IMR-90 (cell line): ENCODE results near the gene MTFR1L. TPM values are rescaled to one million over a fixed set of nuclear protein-coding genes. Genes with fewer than 3 reads are reported as not detected.

Experiments used
- ATAC-seq: fragments of 200-7000 bp; cut with Tn5 transposase; 2 replicates; pipeline ENCODE4 v1.9.1; 2020; ENCODE audit warnings: low read depth, mild to moderate bottlenecking, moderate library complexity
- BruUV-seq: library from RNA; stranded (reverse); fragments of 400-500 nt; replicated peaks from 2 replicates; lab custom pipeline; 2021; lab: Mats Ljungman, UMichigan
- CTCF ChIA-PET: fragments of 300-600 bp; formaldehyde crosslinking; extraction: SDS; loops from one replicate; lab custom pipeline; 2021; ENCODE audit warnings: antibody characterized with exemption; lab: Yijun Ruan, JAX
- POLR2A ChIA-PET: fragments of 300-600 bp; sonication (Branson Sonifier 250); formaldehyde crosslinking; loops from one replicate; lab custom pipeline; 2022; ENCODE audit warnings: antibody characterized with exemption; ENCODE audit not compliant: unreplicated experiment; lab: Charles Lee
- DNase-seq: peaks from one replicate; pipeline ENCODE4 v3.0.0; 2013
- H2AFZ ChIP-seq: replicated peaks from 2 replicates; pipeline ENCODE3; 2013; ENCODE audit warnings: low read length, mild to moderate bottlenecking; ENCODE audit not compliant: poor library complexity
- H2AK5ac ChIP-seq: 2 replicates; pipeline ENCODE4 v1.6.1; 2013; ENCODE audit warnings: low read depth, low read length, inconsistent platforms
- H2AK9ac ChIP-seq: replicated peaks from 2 replicates; pipeline ENCODE3; 2013; ENCODE audit warnings: mild to moderate bottlenecking, low read depth, low read length, moderate library complexity; ENCODE audit not compliant: poor library complexity
- H2BK120ac ChIP-seq: 2 replicates; pipeline ENCODE4 v1.6.1; 2013; ENCODE audit warnings: low read depth, low read length, inconsistent platforms
- H2BK15ac ChIP-seq: 3 replicates; pipeline ENCODE4 v1.6.1; 2013; ENCODE audit warnings: low read depth, low read length, inconsistent platforms
- H2BK20ac ChIP-seq: 2 replicates; pipeline ENCODE4 v1.6.1; 2013; ENCODE audit warnings: low read depth, mild to moderate bottlenecking, inconsistent platforms, low read length, moderate library complexity
- H2BK5ac ChIP-seq: 2 replicates; pipeline ENCODE4 v1.6.1; 2013; ENCODE audit warnings: mild to moderate bottlenecking, low read depth, low read length, inconsistent platforms; ENCODE audit not compliant: poor library complexity, severe bottlenecking
- H3K14ac ChIP-seq: replicated peaks from 2 replicates; pipeline ENCODE4 v1.6.1; 2013; ENCODE audit warnings: low read depth, low read length, inconsistent platforms
- H3K18ac ChIP-seq: 2 replicates; pipeline ENCODE4 v1.6.1; 2013; ENCODE audit warnings: low read depth, low read length, control low read depth
- H3K23ac ChIP-seq: 2 replicates; pipeline ENCODE4 v1.6.1; 2013; ENCODE audit warnings: low read depth, low read length, inconsistent platforms
- H3K27ac ChIP-seq: 2 replicates; pipeline ENCODE4 v1.5.1; 2013; ENCODE audit warnings: mild to moderate bottlenecking, control low read depth, low read length; ENCODE audit not compliant: insufficient read depth
- H3K27me3 ChIP-seq: 2 replicates; pipeline ENCODE4 v1.6.1; 2013; ENCODE audit warnings: low read length; ENCODE audit not compliant: control insufficient read depth, insufficient read depth
- H3K36me3 ChIP-seq: 2 replicates; pipeline ENCODE4 v1.6.1; 2013; ENCODE audit warnings: low read length, mixed read lengths; ENCODE audit not compliant: control insufficient read depth, insufficient read depth
- H3K4ac ChIP-seq: 2 replicates; pipeline ENCODE4 v1.6.1; 2013; ENCODE audit warnings: low read depth, low read length, inconsistent platforms
- H3K4me1 ChIP-seq: 2 replicates; pipeline ENCODE4 v1.6.1; 2013; ENCODE audit warnings: low read length, mixed read lengths; ENCODE audit not compliant: control insufficient read depth, insufficient read depth
- H3K4me2 ChIP-seq: 2 replicates; pipeline ENCODE4 v1.6.1; 2013; ENCODE audit warnings: low read depth, mild to moderate bottlenecking, control low read depth, low read length, moderate library complexity
- H3K4me3 ChIP-seq: 2 replicates; pipeline ENCODE4 v1.5.1; 2013; ENCODE audit warnings: low read depth, mild to moderate bottlenecking, control low read depth, low read length, moderate library complexity; ENCODE audit not compliant: insufficient read depth
- H3K56ac ChIP-seq: 2 replicates; pipeline ENCODE4 v1.6.1; 2013; ENCODE audit warnings: low read length, inconsistent platforms; ENCODE audit not compliant: insufficient read depth; ENCODE audit errors: extremely low read depth
- H3K79me1 ChIP-seq, 2 experiments: 2 replicates each; pipeline ENCODE4 v1.6.1; 2013; ENCODE audit warnings: low read length in 2 of 2, inconsistent platforms in 1 of 2, low read depth in 1 of 2
- H3K9ac ChIP-seq: 2 replicates; pipeline ENCODE4 v1.6.1; 2013; ENCODE audit warnings: low read depth, low read length, control low read depth
- H3K9me1 ChIP-seq: 2 replicates; pipeline ENCODE4 v1.6.1; 2013; ENCODE audit warnings: low read length, inconsistent platforms; ENCODE audit not compliant: insufficient read depth
- H3K9me3 ChIP-seq: 2 replicates; pipeline ENCODE4 v1.6.1; 2013; ENCODE audit warnings: low read length; ENCODE audit not compliant: control insufficient read depth, insufficient read depth
- H4K20me1 ChIP-seq: 2 replicates; pipeline ENCODE4 v1.6.1; 2013; ENCODE audit warnings: low read length, inconsistent platforms; ENCODE audit not compliant: insufficient read depth
- H4K5ac ChIP-seq: 2 replicates; pipeline ENCODE4 v1.6.1; 2013; ENCODE audit warnings: mild to moderate bottlenecking, low read depth, low read length, control low read depth
- H4K8ac ChIP-seq, 2 experiments: 2 replicates each; pipeline ENCODE4 v1.6.1; 2013; ENCODE audit warnings: low read depth in 2 of 2, low read length in 2 of 2, control low read depth in 1 of 2, inconsistent platforms in 1 of 2
- H4K91ac ChIP-seq: 2 replicates; pipeline ENCODE4 v1.6.1; 2013; ENCODE audit warnings: low read depth, low read length, inconsistent platforms; ENCODE audit not compliant: insufficient read depth
- BHLHE40 ChIP-seq: fragments of 150-350 bp; IDR thresholded peaks from 2 replicates; pipeline ENCODE4 v1.6.1; 2016; ENCODE audit warnings: mild to moderate bottlenecking, low read depth, low read length
- CEBPB ChIP-seq: IDR thresholded peaks from 2 replicates; pipeline ENCODE4 v1.6.1; 2012; ENCODE audit warnings: low read depth, low read length, improper control_type of control experiment
- CHD1 ChIP-seq: IDR thresholded peaks from 2 replicates; pipeline ENCODE4 v1.6.1; 2012; ENCODE audit warnings: low read depth, low read length, improper control_type of control experiment
- CTCF ChIP-seq: conservative IDR thresholded peaks from 2 replicates; pipeline ENCODE4 v1.5.1; 2012; ENCODE audit warnings: mild to moderate bottlenecking, low read depth, low read length, improper control_type of control experiment
- FOS ChIP-seq: fragments of 150-350 bp; IDR thresholded peaks from 2 replicates; pipeline ENCODE4 v1.6.1; 2016; ENCODE audit warnings: low read depth, low read length
- MAFK ChIP-seq: IDR thresholded peaks from 2 replicates; pipeline ENCODE4 v1.6.1; 2012; ENCODE audit warnings: low read depth, low read length, improper control_type of control experiment
- MAZ ChIP-seq: IDR thresholded peaks from 2 replicates; pipeline ENCODE4 v1.6.1; 2012; ENCODE audit warnings: low read depth, mild to moderate bottlenecking, low read length, improper control_type of control experiment, moderate library complexity, borderline replicate concordance
- MXI1 ChIP-seq: IDR thresholded peaks from 2 replicates; pipeline ENCODE4 v1.6.1; 2012; ENCODE audit warnings: low read depth, mild to moderate bottlenecking, low read length, moderate library complexity, borderline replicate concordance
- NFE2L2 ChIP-seq: fragments of 150-350 bp; IDR thresholded peaks from 2 replicates; pipeline ENCODE4 v1.6.1; 2016; ENCODE audit warnings: low read depth, mild to moderate bottlenecking, low read length
- POLR2A ChIP-seq: IDR thresholded peaks from 2 replicates; pipeline ENCODE4 v1.6.1; 2012; ENCODE audit warnings: mild to moderate bottlenecking, low read depth, low read length
- RAD21 ChIP-seq: IDR thresholded peaks from 2 replicates; pipeline ENCODE4 v1.6.1; 2012; ENCODE audit warnings: low read length, improper control_type of control experiment
- RCOR1 ChIP-seq: IDR thresholded peaks from 2 replicates; pipeline ENCODE4 v1.6.1; 2012; ENCODE audit warnings: mild to moderate bottlenecking, low read length, improper control_type of control experiment; ENCODE audit not compliant: insufficient replicate concordance
- RFX5 ChIP-seq: IDR thresholded peaks from 2 replicates; pipeline ENCODE4 v1.8.0; 2012; ENCODE audit warnings: low read depth, mild to moderate bottlenecking, low read length, moderate library complexity
- SMC3 ChIP-seq: fragments of 150-350 bp; IDR thresholded peaks from 2 replicates; pipeline ENCODE4 v1.6.1; 2016; ENCODE audit warnings: low read depth, mild to moderate bottlenecking, antibody characterized with exemption, low read length, moderate library complexity
- USF2 ChIP-seq: fragments of 150-350 bp; IDR thresholded peaks from 2 replicates; pipeline ENCODE4 v1.6.1; 2017; ENCODE audit warnings: mild to moderate bottlenecking, antibody characterized with exemption, low read length, low read depth
- WGBS, 2 experiments: methylation state at CpG; one replicate each; pipeline versions ENCODE4 v1.1.5 to v1.1.7; 2013; ENCODE audit warnings: missing lambda C conversion rate in 2 of 2; ENCODE audit not compliant: insufficient read length in 1 of 2; ENCODE audit errors: extremely low coverage in 2 of 2; 5-methylcytosine and 5-hydroxymethylcytosine counted together
- dilution Hi-C: fragments of 300-500 bp; cut with HindIII; formaldehyde crosslinking; loops from one replicate; pipeline ENCODE4 v1.14.3; 2018; ENCODE audit warnings: low sequenced_read_pairs; ENCODE audit not compliant: unreplicated experiment
- in situ Hi-C: fragments of 300-500 bp; cut with MboI; formaldehyde crosslinking; loops from 3 replicates; pipeline ENCODE4 v1.14.3; 2019; ENCODE audit warnings: low sequenced_read_pairs, inconsistent platforms, mixed read lengths
- intact Hi-C: fragments of 100-400 bp; cut with micrococcal nuclease; formaldehyde crosslinking; loops from 2 replicates; pipeline ENCODE4 v1.10.0; 2022
- polyA plus RNA-seq, 3 experiments: library from polyadenylated mRNA; depleted of rRNA; stranded (reverse); fragments of >200 nt; gene quantifications; 2 replicates each; pipeline ENCODE4 v1.2.3, GENCODE V29; 2012; ENCODE audit warnings: low replicate concordance in 1 of 3
- total RNA-seq: library from RNA; depleted of rRNA; stranded (reverse); fragments of >200 nt; gene quantifications from 2 replicates; pipeline ENCODE4 v1.2.3, GENCODE V29; 2012
- TF ChIP-seq, protein P1 (sequence below): fragments of 150-350 bp; IDR thresholded peaks from 2 replicates; pipeline ENCODE4 v1.6.1; 2016; ENCODE audit warnings: low read depth, mild to moderate bottlenecking, low read length, moderate library complexity, borderline replicate concordance

MTFR1L gene
- total and polyA plus RNA-seq, 2 of the 4 experiments (the other 2 are of a cell fraction), result 69.1 to 69.7 TPM

DNA sequence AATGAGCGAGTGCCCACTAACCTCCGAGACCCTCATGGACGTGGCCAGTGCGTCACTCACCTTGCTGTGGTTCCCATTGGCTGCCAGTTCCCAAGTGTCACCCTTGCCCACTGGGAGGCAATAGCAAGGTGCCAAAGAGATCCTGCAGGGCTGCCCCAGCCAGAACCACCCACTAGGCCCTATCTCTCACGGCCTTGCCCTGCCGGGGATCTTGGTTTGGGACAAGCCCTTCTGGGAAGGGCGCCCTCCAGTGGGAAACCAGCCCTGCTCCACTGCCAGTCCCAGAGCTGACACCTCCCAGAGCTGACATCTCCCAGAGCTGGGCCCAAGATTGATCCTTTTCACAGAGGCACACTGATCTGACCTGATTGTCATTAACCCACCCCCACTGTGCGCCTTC, 21.8 kb upstream of the MTFR1L start:
- TF ChIP-seq USF2, result no peak
- TF ChIP-seq RCOR1, result no peak
- peak; percentile 59 for TF ChIP-seq SMC3
- TF ChIP-seq BHLHE40, result no peak
- TF ChIP-seq FOS, result no peak
- TF ChIP-seq MXI1, result no peak
- TF ChIP-seq POLR2A, result no peak
- TF ChIP-seq MAFK, result no peak
- TF ChIP-seq MAZ, result no peak
- peak; percentile 40 for TF ChIP-seq RAD21
- no peak for TF ChIP-seq CEBPB
- TF ChIP-seq, protein P1, sequence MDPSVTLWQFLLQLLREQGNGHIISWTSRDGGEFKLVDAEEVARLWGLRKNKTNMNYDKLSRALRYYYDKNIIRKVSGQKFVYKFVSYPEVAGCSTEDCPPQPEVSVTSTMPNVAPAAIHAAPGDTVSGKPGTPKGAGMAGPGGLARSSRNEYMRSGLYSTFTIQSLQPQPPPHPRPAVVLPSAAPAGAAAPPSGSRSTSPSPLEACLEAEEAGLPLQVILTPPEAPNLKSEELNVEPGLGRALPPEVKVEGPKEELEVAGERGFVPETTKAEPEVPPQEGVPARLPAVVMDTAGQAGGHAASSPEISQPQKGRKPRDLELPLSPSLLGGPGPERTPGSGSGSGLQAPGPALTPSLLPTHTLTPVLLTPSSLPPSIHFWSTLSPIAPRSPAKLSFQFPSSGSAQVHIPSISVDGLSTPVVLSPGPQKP, result no peak
- TF ChIP-seq CHD1, result no peak
- TF ChIP-seq CTCF, result peak; percentile 51
- no peak for TF ChIP-seq NFE2L2
- TF ChIP-seq RFX5, result no peak
- in situ Hi-C loops, result no loop called here
- dilution Hi-C loops, result no loop called here
- H3K9ac ChIP-seq, result no peak overlapping the region
- no peak overlapping the region for H3K4me2 ChIP-seq
- H3K79me1 ChIP-seq, result peaks cover 16 to 25% of the 10 kb centered on the region in 2 experiments; a peak in 3 of 4 replicates
- no peak overlapping the region for H2BK5ac ChIP-seq
- H2AFZ ChIP-seq, result peak overlapping the region; percentile 9
- peak overlapping the region; percentile 64; the same call in 1 of the 2 replicates for H2BK20ac ChIP-seq
- H3K9me3 ChIP-seq, result no peaks in the 10 kb centered on the region
- no peaks in the 10 kb centered on the region for H3K36me3 ChIP-seq
- H3K27ac ChIP-seq, result no peak overlapping the region
- H2AK9ac ChIP-seq, result no peak overlapping the region
- DNase-seq, result no peak
- no peak overlapping the region for H2BK120ac ChIP-seq
- H3K4me3 ChIP-seq, result no peak overlapping the region
- H3K27me3 ChIP-seq, result no peaks in the 10 kb centered on the region
- no peak overlapping the region for H3K18ac ChIP-seq
- ChIA-PET POLR2A (no interaction called here), CTCF (interaction anchor here (0.8 to 1.9 kb wide), 4 partner anchors 10 to 189 kb away, joined by 3 to 7 read pairs (median 3); no protein-coding TSS in a partner anchor)
- H4K91ac ChIP-seq, result no peak overlapping the region
- WGBS, 2 experiments, result no CpG with 5 or more reads among the region's 8 CpGs
- no TSS peak for BruUV-seq
- no peak overlapping the region for H4K5ac ChIP-seq
- intact Hi-C loops, result loop anchor here (1.0 to 5.0 kb wide), 3 partner anchors 86 to 187 kb away; no protein-coding TSS in a partner anchor
- H2BK15ac ChIP-seq, result no peak overlapping the region
- H3K23ac ChIP-seq, result no peak overlapping the region
- H3K56ac ChIP-seq, result no peak overlapping the region
- no peak overlapping the region for H3K14ac ChIP-seq
- no peaks in the 10 kb centered on the region for H4K20me1 ChIP-seq
- H3K4ac ChIP-seq, result peak overlapping the region; percentile 20; the same call in 1 of the 2 replicates
- no peak for ATAC-seq
- H4K8ac ChIP-seq, result no peak overlapping the region
- peaks cover 12% of the 10 kb centered on the region for H3K4me1 ChIP-seq
- peaks cover 9% of the 10 kb centered on the region for H3K9me1 ChIP-seq
- peak overlapping the region; percentile 84; the same call in 1 of the 2 replicates for H2AK5ac ChIP-seq
